ENCODE data around the gene ROR1. TPM values are rescaled to one million over a fixed set of nuclear protein-coding genes. Genes with fewer than 3 reads are reported as not detected.

The ROR1 gene
- total and polyA plus RNA-seq, 9 of the 15 experiments (the other 6 are each of a cell fraction or from before 2014, with no cell fraction given), result 0.02 TPM; not detected in 8

- Histone ChIP-seq H3K4me2 (ENCODE audit: insufficient read depth, low read length) (no peak overlapping the region), H3K27ac (ENCODE audit: extremely low read depth, low read depth, low read length) (no peak overlapping the region), H3K4me1 (replicated peaks in 1 of 2; ENCODE audit: control insufficient read depth in 2 of 2, insufficient read depth in 2 of 2, low read length in 2 of 2) (no peaks in the 10 kb centered on the region), H3K36me3 (ENCODE audit: control insufficient read depth, insufficient read depth, low read length) (no peaks in the 10 kb centered on the region), H3K9me3 (replicated peaks; ENCODE audit: control insufficient read depth, insufficient read depth, low read depth, low read length) (no peaks in the 10 kb centered on the region), H4K20me1 (replicated peaks; ENCODE audit: control insufficient read depth, insufficient read depth, low read length) (no peaks in the 10 kb centered on the region), H3K4me3 (no peak overlapping the region), H3K27me3 (ENCODE audit: control insufficient read depth in 2 of 2, insufficient read depth in 2 of 2, low read length in 2 of 2) (peaks cover 0 to 23% of the 10 kb centered on the region in 2 experiments; a peak in 4 of 5 replicates), H3K9ac (ENCODE audit: insufficient read depth in 1 of 2, low read depth in 2 of 2, low read length in 2 of 2) (no peak overlapping the region), H3K9me1 (ENCODE audit: control insufficient read depth, insufficient read depth, low read length) (no peaks in the 10 kb centered on the region), H3K79me2 (ENCODE audit: control insufficient read depth, insufficient read depth, low read length) (no peaks in the 10 kb centered on the region), H2AFZ (ENCODE audit: low read depth, low read length) (peak overlapping the region; percentile 23; the same call in 1 of the 2 replicates)
- FAIRE-seq (no peak), ATAC-seq (no peak), DNase-seq (ENCODE audit: extremely low read depth in 1 of 4, low spot score in 3 of 4) (no peak)
- ChIA-PET POLR2A (no interaction called here), CTCF (ENCODE audit: low intra/inter-chr PET ratio) (no interaction called here)
- in situ Hi-C loops (cut with MboI) (no loop called here), intact Hi-C loops (cut with micrococcal nuclease) (no loop called here)
- no TSS peak for BruUV-seq (replicated peaks)
- WGBS (ENCODE audit: insufficient coverage, low coverage, missing lambda C conversion rate), result 1% methylated on average over 7 of the region's 7 CpGs
- TF ChIP-seq THRAP3 (IDR thresholded peaks at IDR 0.05; ENCODE audit: borderline replicate concordance), result no peak
- no peak for TF ChIP-seq SMAD1 (IDR thresholded peaks at IDR 0.05; ENCODE audit: low read depth, low read length, partially characterized antibody)
- no peak for TF ChIP-seq ZNF324 (CRISPR knock-in tag; IDR thresholded peaks at IDR 0.05)
- TF ChIP-seq ZNF407 (IDR thresholded peaks at IDR 0.05; ENCODE audit: low read depth), result no peak
- no peak for TF ChIP-seq CTCFL (IDR thresholded peaks at IDR 0.05; ENCODE audit: borderline replicate concordance, insufficient read depth, low read depth, low read length, poor library complexity, severe bottlenecking)
- no peak for TF ChIP-seq NCOA6 (IDR thresholded peaks at IDR 0.05)
- TF ChIP-seq BRF1 (IDR thresholded peaks at IDR 0.05; ENCODE audit: borderline replicate concordance, extremely low read depth, insufficient read length), result no peak
- no peak for TF ChIP-seq PRPF4 (IDR thresholded peaks at IDR 0.05; ENCODE audit: insufficient read depth, low read depth, low read length, poor library complexity, severe bottlenecking)
- no peak for TF ChIP-seq ZNF175 (CRISPR knock-in tag; IDR thresholded peaks at IDR 0.05; ENCODE audit: low read depth)
- no peak for TF ChIP-seq CSDE1 (IDR thresholded peaks at IDR 0.05)
- TF ChIP-seq NELFE (IDR thresholded peaks at IDR 0.05; ENCODE audit: insufficient read depth, insufficient read length), result no peak
- TF ChIP-seq ZNF561 (CRISPR knock-in tag; conservative IDR thresholded peaks at IDR 0.05), result no peak
- TF ChIP-seq TBL1XR1 (IDR thresholded peaks at IDR 0.05; ENCODE audit: low read length in 2 of 2), result no peak
Observed at GRCh38 chr1:64186898-64187280, 413.1 kb downstream of the ROR1 start.
